Upper lobe of left lung (tissue), 4 donors: Measurements from ENCODE around the gene ST3GAL3.

Experiments
- CTCF ChIP-seq, 6 experiments: fragments of 450-650 bp in 4 of 6; fragments of 200-600 bp in 2 of 6; sonication (generic) in 2 of 6; IDR thresholded peaks; one replicate each; pipeline ENCODE4 v1.5.1; 2016 to 2019; ENCODE audit warnings: antibody characterized with exemption in 6 of 6
- EP300 ChIP-seq, 4 donors: sonication (generic); formaldehyde crosslinking; IDR thresholded peaks; one replicate each; pipeline ENCODE4 v1.5.1; 2017; ENCODE audit warnings: antibody characterized with exemption in 4 of 4, control low read depth in 2 of 4
- POLR2A ChIP-seq, 4 donors: fragments of 450-650 bp; IDR thresholded peaks; one replicate each; pipeline ENCODE4 v1.5.1; 2016 to 2017; ENCODE audit warnings: antibody characterized with exemption in 4 of 4, mild to moderate bottlenecking in 2 of 4
- POLR2AphosphoS5 ChIP-seq, 2 donors: sonication (generic); formaldehyde crosslinking; IDR thresholded peaks; one replicate each; pipeline ENCODE4 v1.5.1; 2017; ENCODE audit warnings: antibody characterized with exemption in 2 of 2

GRCh38 chr1:43754892-43755291 lies 47.6 kb downstream of the ST3GAL3 start:
- no peak for TF ChIP-seq CTCF (IDR thresholded peaks at IDR 0.05)
- TF ChIP-seq EP300 (IDR thresholded peaks at IDR 0.05) = no peak
- no peak for TF ChIP-seq POLR2AphosphoS5 (IDR thresholded peaks at IDR 0.05)
- TF ChIP-seq POLR2A (IDR thresholded peaks at IDR 0.05) = no peak
